ENCODE data around the gene SPATA19.

Gene SPATA19

DNA sequence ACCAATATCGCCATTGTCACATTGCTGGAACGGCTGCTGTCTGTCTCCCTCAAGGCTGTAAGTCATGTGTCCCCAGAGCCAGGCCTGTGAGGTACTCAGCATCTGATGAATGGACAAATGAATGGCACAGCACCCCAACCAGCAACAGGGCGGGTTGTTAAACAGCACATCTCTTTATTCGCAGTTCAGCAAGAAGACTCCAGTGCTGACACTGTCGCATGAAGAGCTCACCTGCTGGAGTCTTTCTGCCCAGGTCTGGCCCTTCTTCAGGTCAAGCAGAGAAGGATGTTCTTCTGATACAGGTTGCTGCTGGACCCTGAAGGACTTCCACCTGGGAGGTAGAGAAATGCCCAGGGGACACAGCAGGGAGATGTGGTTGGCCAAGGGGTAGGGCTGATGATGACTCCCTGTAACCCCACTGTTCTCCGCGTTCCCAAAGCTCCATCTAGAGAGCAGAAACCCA, 4.8 kb downstream of the SPATA19 start:
- in situ Hi-C loops (cut with MboI; ENCODE audit: low sequenced_read_pairs), result loop anchor here (25.0 kb wide), 1 partner anchor 703 kb away; no protein-coding TSS in a partner anchor

DNA sequence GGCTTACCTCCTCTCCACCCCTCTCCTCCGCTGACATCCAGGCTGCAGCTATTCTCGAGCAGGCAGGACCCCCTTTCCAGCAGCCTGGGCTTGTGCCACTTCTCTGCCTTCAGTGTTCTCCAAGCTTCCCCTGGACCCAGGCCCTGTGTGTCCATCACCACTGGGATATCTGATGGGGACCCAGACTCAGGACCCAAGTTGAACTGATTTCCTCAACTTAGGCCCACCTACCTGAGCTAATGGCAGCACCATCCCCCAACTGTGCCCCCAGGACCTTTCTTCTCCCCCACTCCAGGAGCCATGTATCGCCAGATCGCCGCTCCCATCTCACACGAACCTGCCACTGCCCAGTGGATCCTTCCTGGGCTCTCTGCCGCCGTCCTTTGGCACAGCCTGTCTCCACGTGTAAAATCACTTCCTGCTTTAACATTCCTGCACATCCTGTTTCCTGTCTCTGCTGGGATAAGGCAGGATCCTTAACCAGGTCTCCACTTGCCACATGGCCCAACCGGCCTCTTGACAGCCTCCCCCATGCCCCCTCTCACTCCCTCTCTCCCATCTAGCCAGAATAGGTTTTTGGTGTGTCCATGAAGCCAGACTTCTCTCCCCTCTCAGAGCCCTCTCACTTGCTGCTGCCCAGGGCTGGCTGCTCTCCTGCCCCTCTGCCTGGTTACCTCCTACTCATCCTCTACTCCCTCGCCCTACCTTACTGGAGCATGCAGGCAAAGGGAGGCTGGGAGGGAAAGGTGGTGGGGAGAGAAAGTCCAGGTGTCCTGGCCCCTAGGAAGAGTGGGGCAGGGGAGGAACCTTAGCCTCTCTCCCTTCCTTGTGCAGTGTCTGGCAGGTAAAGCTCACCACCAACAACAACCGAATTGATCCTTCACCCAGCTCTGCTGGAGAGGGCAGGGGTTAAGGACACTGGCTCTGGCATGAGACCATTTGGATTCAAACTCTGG, 9.4 kb downstream of the SPATA19 start:
- in situ Hi-C loops (cut with MboI; ENCODE audit: low sequenced_read_pairs), result loop anchor here (25.0 kb wide), 1 partner anchor 699 kb away; no protein-coding TSS in a partner anchor

DNA sequence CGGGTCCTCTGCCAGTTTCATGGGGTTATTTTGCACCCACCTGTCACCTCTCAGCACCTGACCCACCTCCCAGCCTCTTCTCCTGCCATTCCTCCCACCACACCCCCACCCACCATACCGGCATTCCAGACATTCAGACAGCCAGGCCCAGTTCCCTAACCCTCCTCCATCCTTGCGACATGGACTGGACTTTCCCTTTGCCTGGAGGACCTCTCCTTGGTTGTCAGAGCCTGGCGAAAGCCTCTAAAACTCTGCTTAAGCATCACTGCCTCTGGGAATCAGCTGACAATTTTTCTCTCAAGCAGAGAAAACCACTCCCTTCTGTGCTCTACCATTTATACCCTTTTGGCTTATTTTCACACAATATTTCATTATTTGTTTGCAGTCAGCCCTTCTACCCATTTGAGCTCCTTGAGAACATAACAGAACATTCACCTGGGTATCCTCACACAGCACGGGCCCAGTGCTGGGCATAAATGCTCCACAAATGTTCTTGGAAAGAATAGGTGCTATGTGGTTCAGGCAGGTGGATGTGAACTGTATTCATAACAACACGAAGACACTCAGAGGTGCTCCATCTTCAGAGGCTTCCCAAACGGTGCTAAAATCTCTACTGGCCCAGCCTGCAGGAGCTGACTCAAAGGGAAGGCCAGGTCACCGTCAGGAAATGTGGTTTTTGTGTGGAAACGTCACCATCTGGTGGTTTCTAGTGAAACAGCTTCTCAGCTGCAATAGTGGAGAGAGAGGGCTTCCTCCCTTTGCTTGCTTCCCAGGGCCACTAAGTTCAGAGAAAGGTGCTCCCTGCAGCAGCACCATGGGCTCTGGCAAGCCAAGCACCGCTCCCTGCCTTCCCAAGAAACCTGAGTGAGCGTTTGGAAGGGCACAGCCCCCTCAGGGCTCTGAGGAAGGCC, 10.4 kb downstream of the SPATA19 start:
- in situ Hi-C loops (cut with MboI; ENCODE audit: low sequenced_read_pairs), result loop anchor here (25.0 kb wide), 1 partner anchor 698 kb away; no protein-coding TSS in a partner anchor

DNA sequence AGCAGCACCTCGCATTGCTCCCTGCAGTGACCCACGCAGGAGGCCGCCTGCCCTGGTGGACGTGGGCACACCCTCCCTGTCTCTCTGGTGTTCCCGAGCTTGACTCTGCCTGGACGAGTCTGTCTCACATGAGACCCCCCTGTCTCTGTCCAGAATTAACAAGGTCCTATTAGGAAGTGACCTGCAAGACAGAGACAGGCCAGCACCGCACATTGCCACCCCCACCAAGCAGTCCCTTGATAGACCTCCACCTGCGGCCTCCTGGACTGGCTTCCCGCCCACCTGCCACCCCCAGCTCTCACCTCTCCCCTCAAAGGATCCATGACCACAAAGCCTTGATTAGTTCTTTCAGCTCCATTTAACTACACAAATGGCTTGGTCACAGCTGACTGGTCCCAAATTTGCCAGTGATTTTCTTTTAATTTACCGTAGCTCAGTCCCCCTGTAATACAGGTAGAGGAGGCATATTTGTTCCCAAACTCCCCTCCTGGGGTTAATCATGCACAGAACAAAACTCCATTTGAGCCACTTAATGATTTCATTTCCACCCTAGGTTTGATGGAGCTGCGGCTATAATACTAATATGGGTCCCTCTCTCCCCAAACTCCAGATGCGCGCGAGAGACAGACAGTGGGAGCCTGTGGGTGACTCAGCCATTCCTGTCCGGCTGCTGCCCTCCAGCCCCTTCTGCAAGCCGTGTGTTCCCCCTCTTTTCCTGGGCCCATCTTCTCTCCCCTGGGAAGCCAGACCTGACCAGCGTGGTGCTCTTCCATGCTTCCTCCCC, 11.2 kb downstream of the SPATA19 start:
- in situ Hi-C loops (cut with MboI; ENCODE audit: low sequenced_read_pairs), result loop anchor here (25.0 kb wide), 1 partner anchor 697 kb away; no protein-coding TSS in a partner anchor

DNA sequence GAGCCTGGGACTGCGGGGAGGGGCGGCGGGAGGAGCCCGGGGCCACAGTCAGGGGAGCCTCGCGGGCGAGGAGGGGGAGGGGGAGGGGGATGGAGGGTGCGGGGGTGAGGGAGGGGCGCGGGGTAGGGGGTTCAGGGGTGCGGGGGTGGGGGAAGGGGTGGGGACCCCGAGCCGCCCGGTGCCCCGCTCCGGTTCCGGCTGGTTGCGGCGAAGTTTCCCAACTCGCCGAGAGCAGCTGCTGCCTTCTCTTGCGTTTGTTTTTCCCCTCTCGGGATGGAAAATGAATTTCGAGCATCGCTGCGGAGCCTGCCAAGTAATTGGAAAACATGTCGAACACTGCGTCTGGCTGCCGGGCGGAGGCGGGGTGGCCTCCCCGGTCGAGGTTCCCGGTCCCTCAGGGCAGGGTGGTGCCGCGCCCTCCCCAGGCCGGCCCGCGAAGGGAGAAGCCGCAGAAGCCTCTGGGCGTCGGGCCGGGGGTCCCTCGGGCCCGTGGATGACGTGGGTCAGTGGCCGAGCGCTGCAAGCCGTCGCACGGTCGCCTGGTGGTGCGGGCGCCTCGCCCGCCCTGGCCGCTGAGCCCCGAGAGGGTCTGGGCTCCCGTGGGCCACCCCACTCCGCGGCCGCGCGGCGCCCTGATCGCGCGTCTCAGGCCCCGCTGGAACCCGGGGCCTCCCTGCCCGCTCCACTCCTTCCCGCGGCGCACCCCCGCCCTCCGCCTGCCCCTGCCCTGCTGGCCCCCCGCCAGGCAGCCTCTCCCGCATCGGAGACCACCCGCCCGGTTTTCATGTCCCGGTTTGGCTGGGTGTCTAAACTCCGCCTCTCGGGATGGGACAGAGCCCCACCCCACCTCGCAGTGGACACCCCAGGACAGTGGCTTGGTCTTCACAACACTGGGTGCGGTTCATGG, 12.1 kb downstream of the SPATA19 start:
- in situ Hi-C loops (cut with MboI; ENCODE audit: low sequenced_read_pairs), result loop anchor here (25.0 kb wide), 1 partner anchor 696 kb away; no protein-coding TSS in a partner anchor

DNA sequence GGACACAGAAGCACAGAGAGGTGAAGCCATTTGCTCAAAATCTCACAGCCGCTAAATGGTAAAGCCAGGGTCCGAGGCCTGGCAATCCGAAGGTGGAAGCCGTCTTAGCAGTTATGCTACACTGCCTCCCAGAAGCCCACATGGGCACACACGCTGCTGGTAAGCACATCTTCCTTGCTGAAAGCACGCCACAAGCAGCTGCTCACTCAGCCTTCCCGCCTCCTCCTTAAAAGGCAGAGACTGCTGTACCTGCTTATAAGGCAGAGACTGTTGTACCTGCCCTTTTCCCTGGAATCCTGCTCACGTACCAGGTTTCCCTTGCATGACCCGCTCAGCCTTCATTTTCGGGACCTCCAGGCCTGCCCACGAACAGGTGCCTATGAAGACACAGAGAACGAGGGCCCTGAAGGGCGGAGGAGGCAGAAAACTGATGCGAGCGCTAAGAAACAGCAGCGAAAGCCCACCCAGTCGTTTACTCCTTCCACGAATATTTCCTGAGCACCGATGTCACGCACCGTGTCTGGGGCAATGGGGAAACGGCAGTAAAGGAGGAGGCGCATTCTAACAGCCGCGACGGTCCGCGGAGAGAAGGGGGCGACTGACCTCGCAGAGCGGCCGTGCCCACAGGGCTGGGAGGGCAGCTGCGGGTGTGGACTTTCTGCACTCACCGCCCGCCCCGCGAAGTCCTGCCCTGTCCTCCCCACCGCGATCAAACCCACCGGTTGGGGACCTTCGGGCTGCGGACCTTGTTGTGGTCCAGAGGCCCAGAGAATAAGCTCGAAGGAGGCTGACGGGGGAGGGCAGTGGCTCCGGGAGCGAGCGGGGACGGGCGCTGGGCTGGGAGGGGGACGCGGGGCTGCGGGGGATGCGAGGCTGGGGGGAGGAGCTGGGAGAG, 13.0 kb downstream of the SPATA19 start:
- in situ Hi-C loops (cut with MboI; ENCODE audit: low sequenced_read_pairs), result loop anchor here (25.0 kb wide), 1 partner anchor 695 kb away; no protein-coding TSS in a partner anchor

DNA sequence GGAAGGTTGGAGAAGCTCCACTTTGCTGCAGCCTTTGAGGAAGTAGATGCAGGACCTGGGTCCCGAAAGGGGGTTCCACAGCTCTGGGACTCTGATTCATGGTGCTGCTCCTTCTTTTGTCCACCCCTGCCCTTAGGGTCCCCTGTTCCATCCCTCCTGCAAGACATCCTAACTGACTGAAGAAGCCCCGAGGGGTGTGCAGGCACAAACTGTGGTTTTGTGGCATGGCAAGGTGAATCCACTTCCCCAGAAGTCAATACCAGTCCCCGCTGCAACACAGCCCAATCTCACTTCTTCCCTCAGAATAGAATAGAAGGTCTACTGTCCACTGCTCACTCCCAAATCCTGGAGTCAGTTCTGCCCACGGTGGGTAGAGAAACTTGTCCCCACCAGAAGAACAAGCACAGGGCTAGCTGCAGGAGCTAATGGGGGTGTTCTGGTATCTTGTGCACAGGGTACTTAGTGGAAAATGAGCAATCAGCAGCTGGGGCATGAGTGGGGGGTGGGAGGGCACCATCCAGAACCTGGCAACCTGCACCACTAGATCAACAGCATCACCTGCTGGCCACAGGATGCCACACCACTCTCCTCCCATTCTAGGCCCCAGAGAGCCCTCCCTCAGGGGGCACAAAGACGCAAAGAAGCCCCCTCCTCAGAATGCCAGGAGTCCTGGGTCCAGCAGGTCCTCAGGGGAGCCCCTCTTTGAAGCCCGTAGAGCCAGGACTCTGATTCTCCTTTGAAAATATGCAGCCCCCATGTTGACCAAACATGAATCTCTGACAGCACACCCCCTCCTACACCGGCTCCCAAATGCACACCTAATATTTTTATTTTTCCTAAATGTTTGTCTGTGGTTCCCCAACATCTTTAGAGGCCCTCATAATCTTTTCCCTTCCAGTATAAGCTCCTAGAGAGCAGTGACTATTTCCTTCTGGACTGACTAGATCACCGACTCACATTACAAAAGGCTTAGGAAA, 14.1 kb downstream of the SPATA19 start:
- in situ Hi-C loops (cut with MboI; ENCODE audit: low sequenced_read_pairs), result loop anchor here (25.0 kb wide), 1 partner anchor 694 kb away; no protein-coding TSS in a partner anchor

DNA sequence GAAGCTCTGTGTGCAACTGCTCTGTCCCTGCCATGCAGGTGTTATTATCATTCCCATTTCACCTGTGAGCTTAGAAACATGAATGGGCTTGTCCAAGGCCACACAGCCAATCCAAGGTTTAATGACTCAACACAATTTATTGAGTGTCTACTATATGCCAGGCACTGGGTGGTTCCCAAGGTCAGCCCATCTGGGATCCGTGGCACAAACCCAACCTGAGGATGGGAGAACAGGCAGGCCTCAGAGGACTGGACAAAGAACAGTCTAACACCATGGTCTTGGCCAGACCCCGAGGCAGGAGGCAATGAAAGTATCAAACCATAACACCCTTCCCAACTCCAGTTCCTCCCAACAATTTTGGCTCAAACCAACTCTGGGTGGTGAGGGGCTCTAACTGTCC, 15.7 kb downstream of the SPATA19 start:
- in situ Hi-C loops (cut with MboI; ENCODE audit: low sequenced_read_pairs), result loop anchor here (25.0 kb wide), 1 partner anchor 692 kb away; no protein-coding TSS in a partner anchor

DNA sequence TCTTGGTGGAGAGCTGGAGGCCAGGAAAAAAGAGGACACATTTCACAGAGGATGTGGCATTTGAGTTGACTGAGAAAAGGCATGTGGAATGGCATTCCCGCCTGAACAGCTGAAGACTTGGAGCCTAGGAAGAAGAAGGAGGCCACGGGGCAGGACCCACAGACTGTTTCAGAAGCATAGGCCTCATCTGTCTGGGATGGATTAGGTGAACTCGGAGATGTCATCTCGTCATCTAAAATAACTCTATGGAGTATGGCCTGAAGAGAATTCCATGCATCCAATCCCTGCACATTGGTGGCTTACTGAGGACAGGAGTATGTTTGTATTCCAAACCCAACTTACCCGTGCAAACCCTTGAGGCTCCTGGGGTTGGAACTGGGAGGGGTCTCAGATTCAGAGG, 16.4 kb downstream of the SPATA19 start:
- in situ Hi-C loops (cut with MboI; ENCODE audit: low sequenced_read_pairs), result loop anchor here (25.0 kb wide), 1 partner anchor 692 kb away; no protein-coding TSS in a partner anchor

DNA sequence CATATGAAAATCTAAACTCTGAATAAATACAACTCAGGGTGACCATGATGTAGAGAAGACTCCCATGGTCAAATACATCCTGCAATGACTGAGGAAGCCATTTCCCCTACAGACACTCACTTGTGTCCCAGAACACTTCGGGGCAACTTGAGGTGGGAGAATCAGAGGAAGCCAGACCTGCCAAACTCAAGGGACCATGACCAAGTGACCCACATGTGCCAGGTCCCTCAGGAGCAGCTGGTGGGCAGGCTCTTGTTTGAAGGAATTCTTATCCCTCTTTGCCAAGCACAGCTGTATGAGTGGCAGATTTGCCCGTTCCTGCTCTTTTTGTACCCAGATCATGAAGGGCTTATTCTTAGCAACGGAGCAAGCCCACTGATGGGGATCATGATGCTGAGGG, 17.8 kb downstream of the SPATA19 start:
- in situ Hi-C loops (cut with MboI; ENCODE audit: low sequenced_read_pairs), result loop anchor here (25.0 kb wide), 1 partner anchor 690 kb away; no protein-coding TSS in a partner anchor

DNA sequence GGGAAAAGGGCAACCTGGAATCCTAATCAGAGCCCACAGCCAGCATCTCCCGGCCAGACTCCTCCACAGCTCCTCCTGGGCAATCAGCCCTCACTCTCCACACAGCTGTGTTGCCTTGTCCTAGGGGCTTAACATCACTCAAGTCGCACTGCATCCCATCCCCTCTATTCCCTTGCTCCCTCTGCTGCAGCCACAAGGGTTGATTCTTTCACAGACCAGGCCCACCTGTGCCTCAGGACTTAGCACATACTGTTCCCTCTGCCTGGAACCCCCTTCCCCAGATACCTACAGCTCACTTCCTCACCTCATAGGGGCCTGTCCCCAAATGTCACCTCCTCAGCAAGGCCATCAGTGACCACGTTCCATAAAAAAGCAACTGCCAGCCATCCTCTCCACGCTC, 18.4 kb downstream of the SPATA19 start:
- in situ Hi-C loops (cut with MboI; ENCODE audit: low sequenced_read_pairs), result loop anchor here (25.0 kb wide), 1 partner anchor 690 kb away; no protein-coding TSS in a partner anchor

DNA sequence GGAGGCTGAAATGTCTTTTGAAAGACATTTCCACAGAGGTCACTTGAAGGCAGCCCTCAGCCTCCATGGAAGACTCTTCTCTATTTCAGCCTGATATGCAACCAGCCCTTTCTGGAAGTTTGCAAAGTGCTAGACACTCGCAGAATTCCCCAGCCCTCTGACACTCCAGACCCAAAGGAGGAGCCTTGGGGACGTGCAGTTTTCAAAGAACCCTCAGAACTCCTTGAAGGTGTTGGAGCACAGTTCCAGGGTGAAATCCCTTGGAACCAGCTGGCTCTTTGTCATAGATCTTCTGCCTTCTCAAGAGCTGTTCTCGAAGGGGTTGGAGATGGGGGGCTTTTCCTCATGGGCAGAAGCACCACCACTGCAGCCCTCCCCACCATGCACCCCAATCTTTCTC, 19.6 kb downstream of the SPATA19 start:
- in situ Hi-C loops (cut with MboI; ENCODE audit: low sequenced_read_pairs), result loop anchor here (25.0 kb wide), 1 partner anchor 688 kb away; no protein-coding TSS in a partner anchor

DNA sequence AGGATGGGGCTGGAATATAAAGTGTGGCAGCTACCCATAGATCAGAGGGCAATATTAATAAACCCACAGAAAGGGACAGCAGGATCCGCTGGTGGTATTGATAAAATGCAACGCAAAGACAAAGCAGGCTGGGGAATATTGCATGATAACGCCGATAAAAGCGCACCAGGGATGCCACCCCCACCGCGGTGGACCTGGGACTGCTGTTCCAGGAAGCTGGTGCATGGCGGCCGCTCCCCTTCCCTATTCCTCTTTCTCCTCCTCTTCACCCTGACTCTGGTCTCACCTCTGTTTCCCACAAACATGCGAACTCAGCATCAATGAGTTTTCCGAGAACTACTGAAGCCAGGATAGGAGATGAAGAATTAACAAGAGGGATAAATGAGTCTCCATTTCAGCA, 20.2 kb downstream of the SPATA19 start:
- in situ Hi-C loops (cut with MboI; ENCODE audit: low sequenced_read_pairs), result loop anchor here (25.0 kb wide), 1 partner anchor 688 kb away; no protein-coding TSS in a partner anchor

DNA sequence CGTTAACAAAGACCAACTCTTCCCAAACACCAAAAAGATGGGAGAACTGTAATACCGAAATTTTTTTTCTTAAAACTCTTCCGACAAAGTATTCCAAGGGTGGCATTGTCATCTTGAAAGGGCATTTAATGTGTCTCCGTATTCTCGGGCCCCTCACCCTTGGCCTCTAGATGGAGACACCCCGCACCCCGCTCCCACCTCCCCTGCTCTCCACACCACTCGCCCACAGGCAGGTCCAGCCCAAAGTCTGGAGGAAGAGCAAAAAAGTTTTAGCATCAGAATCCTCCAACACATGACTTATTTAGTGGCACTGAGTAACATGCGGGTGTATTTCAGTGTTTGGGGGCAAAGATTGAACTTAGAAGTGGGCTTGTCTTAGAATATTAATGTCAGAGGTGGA, 20.7 kb downstream of the SPATA19 start:
- in situ Hi-C loops (cut with MboI; ENCODE audit: low sequenced_read_pairs), result no loop called here

DNA sequence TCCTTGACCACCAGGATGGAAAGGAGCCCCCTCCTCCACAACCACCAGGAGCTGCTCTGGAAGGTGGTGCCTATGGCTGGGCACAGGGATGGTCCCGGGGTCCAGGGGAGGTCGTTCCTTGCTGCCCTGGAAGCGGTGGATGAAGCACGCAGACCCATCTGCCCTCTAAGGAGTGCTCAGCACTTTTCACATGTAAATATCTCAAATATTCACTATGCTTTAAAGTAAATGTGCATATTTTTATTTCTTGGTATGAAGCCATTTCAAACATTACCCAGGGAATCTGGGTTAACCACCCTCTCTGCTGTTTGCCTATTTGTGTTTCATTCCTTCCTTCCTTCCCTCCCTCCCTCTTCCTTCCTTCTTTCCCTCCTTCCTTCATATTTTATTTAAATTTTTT, 21.7 kb downstream of the SPATA19 start:
- in situ Hi-C loops (cut with MboI; ENCODE audit: low sequenced_read_pairs), result no loop called here

DNA sequence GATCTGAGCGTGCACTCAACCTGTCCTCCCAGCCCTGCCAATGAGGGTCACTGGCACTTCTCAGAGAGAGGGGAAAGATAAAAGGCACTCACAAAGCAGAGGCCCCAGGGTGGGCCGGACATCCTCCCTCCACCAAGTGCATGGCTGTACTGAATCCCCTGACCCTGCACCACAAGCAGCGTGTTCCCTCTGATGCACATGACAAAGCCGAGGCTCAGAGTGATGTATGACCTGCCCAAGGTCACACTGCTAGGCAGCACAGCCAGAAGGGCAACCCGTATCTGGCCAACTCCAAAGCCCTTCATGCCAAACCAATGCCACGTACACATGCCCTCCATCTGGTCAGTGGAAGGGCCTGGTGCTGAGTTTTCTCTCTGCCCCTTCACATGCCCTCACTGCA, 22.1 kb downstream of the SPATA19 start:
- in situ Hi-C loops (cut with MboI; ENCODE audit: low sequenced_read_pairs), result no loop called here

DNA sequence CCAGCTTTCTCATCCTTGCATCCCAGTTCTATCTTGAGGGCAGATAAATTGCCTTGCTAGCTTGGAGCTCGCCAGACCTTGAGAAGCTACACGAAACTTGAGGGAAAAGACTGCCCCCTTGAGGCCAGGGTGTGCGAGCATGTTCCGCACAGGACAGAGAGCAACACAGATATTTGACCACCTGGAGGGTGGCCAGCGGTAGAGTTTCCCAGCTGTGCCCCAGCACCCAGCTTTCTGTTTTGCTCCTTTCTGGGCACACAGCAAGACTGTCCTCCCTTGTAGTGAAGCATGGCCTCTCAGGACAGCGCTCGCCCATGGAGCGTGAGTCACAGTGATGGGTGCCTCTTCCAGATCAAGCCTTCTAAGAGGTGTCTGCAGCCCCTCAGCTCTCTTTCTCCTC, 23.5 kb downstream of the SPATA19 start:
- in situ Hi-C loops (cut with MboI; ENCODE audit: low sequenced_read_pairs), result no loop called here
